Body of pancreas (tissue), 4 donors: ENCODE results near the gene PCDHGB7. TPM values are rescaled to one million over a fixed set of nuclear protein-coding genes. Genes with fewer than 3 reads are reported as not detected.
A peak's percentile ranks its signal among the peaks of the same experiment; 100 is the strongest.
"Not testable (repeated sequence)": the region's sequence is repeated elsewhere in the genome, so short reads cannot be mapped to it uniquely, and the experiment has no call there.

Experiments
- ATAC-seq: fragments of 150-250 bp; one replicate; pipeline ENCODE4 v1.9.1; 2016
- DNase-seq, 4 donors: peaks; one replicate each; pipeline ENCODE4 v3.0.0-alpha.2; 2019
- H3K27ac ChIP-seq, 4 donors: fragments of 200-600 bp; sonication (generic); 1 replicate in 3 of 4; 2 replicates in 1 of 4; pipeline versions ENCODE4 v1.5.1 to v1.6.1; 2016 to 2019; ENCODE audit warnings: mild to moderate bottlenecking in 1 of 4, mixed read lengths in 1 of 4, moderate library complexity in 1 of 4
- H3K27me3 ChIP-seq, 2 donors: fragments of 200-600 bp; sonication (generic); one replicate each; pipeline ENCODE4 v1.6.0; 2016; ENCODE audit warnings: mild to moderate bottlenecking in 1 of 2
- H3K36me3 ChIP-seq, 2 donors: fragments of 200-600 bp; sonication (generic); replicated peaks in 1 of 2; 2 replicates each; pipeline ENCODE4 v1.5.1; 2016; ENCODE audit warnings: low read depth in 2 of 2; ENCODE audit not compliant: insufficient read depth in 1 of 2
- H3K4me1 ChIP-seq: fragments of 200-600 bp; sonication (generic); one replicate; pipeline ENCODE4 v1.6.0; 2016
- H3K4me3 ChIP-seq, 2 donors: fragments of 200-600 bp; sonication (generic); 1 replicate in 1 of 2; 2 replicates in 1 of 2; pipeline ENCODE4 v1.5.1; 2016 to 2019
- H3K9me3 ChIP-seq, 3 donors: fragments of 200-600 bp; sonication (generic); 1 replicate in 2 of 3; 2 replicates in 1 of 3; pipeline ENCODE4 v1.5.1; 2016
- POLR2A ChIP-seq, 3 donors: fragments of 450-650 bp; IDR thresholded peaks; one replicate each; pipeline ENCODE4 v1.6.1; 2016; ENCODE audit warnings: antibody characterized with exemption in 3 of 3, mild to moderate bottlenecking in 2 of 3
- WGBS, 2 donors: methylation state at CpG; one replicate each; pipeline ENCODE4 v1.1.5; 2017; 5-methylcytosine and 5-hydroxymethylcytosine counted together
- intact Hi-C: fragments of 100-400 bp; cut with DNase I; formaldehyde crosslinking; loops from one replicate; pipeline ENCODE4 v1.15.1; 2023
- total RNA-seq, 2 donors: library from RNA; depleted of rRNA; stranded (reverse); fragments of >200 nt; gene quantifications; one replicate each; pipeline ENCODE4 v1.1.0, GENCODE V29; 2016
- TF ChIP-seq, protein P1 (sequence below), 7 experiments: fragments of 450-650 bp in 4 of 7; fragments of 200-600 bp in 3 of 7; sonication (generic) in 3 of 7; IDR thresholded peaks; one replicate each; pipeline ENCODE4 v1.5.1; 2016 to 2019; ENCODE audit warnings: antibody characterized with exemption in 7 of 7

PCDHGB7 gene
- total RNA-seq, 2 donors from 2014 or later: 7.0 to 7.9 TPM

GRCh38 chr5:141384471-141385267, 32.8 kb upstream of the PCDHGB7 start:
- TF ChIP-seq, protein P1, sequence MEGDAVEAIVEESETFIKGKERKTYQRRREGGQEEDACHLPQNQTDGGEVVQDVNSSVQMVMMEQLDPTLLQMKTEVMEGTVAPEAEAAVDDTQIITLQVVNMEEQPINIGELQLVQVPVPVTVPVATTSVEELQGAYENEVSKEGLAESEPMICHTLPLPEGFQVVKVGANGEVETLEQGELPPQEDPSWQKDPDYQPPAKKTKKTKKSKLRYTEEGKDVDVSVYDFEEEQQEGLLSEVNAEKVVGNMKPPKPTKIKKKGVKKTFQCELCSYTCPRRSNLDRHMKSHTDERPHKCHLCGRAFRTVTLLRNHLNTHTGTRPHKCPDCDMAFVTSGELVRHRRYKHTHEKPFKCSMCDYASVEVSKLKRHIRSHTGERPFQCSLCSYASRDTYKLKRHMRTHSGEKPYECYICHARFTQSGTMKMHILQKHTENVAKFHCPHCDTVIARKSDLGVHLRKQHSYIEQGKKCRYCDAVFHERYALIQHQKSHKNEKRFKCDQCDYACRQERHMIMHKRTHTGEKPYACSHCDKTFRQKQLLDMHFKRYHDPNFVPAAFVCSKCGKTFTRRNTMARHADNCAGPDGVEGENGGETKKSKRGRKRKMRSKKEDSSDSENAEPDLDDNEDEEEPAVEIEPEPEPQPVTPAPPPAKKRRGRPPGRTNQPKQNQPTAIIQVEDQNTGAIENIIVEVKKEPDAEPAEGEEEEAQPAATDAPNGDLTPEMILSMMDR (IDR thresholded peaks at IDR 0.05): no peak
- TF ChIP-seq POLR2A (IDR thresholded peaks at IDR 0.05): no peak
- Histone ChIP-seq H3K4me3 (no peak overlapping the region), H3K4me1 (no peaks in the 10 kb centered on the region), H3K27me3 (no peaks in the 10 kb centered on the region), H3K27ac (no peak overlapping the region), H3K36me3 (no peaks in the 10 kb centered on the region), H3K9me3 (peaks cover 0 to 65% (median 7%) of the 10 kb centered on the region in 3 donors)
- intact Hi-C loops: no loop called here
- ATAC-seq (no peak), DNase-seq (no peak)
- 35 to 55% methylated on average over 16 to 42 of the region's 43 CpGs for WGBS, 2 donors

DNA sequence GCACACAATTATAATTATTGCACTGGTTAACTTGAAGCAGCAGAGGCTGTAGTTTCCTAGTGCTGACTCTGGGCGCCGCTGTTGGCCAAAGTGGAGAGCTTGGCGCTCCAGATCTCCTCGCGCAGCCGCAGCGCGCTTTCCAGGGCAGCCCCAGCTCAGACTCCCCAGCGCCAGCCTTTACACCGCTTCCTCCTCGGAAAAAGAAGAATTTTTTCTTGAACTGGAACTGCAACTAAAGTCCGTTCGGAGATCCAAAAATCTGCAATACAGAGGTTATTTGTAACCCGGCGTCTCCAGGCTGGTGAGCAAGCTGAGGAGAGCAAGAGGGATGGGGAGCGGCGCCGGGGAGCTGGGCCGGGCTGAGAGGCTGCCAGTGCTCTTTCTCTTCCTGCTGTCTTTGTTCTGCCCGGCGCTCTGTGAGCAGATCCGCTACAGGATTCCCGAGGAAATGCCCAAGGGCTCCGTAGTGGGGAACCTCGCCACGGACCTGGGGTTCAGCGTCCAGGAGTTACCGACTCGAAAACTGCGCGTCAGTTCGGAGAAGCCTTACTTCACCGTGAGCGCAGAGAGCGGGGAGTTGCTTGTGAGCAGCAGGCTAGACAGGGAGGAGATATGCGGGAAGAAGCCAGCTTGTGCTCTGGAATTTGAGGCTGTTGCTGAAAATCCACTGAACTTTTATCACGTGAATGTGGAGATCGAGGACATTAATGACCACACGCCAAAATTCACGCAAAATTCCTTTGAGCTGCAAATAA, 29.7 kb upstream of the PCDHGB7 start, which contains the start of gene PCDHGB4:
Gene PCDHGB4 (plus strand): TSS at position 142 of the 755 bp plus-strand sequence. CDS start 187 bp downstream, at position 329.
- WGBS, 2 donors: 8 to 12% methylated on average over 17 to 23 of the region's 40 CpGs
- peaks cover 0 to 68% (median 12%) of the 10 kb centered on the region in 3 donors for H3K9me3 ChIP-seq
- ATAC-seq: peak; percentile 62
- H3K4me1 ChIP-seq, intact Hi-C loops, H3K27ac ChIP-seq, H3K27me3 ChIP-seq, H3K4me3 ChIP-seq, H3K36me3 ChIP-seq: not testable (repeated sequence)
- DNase-seq: peak in 2 of 4 donors; percentile 26 to 32
- TF ChIP-seq, protein P1 (IDR thresholded peaks at IDR 0.05): peak in 4 of 7 experiments; percentile 27 to 34 (median 32)

DNA sequence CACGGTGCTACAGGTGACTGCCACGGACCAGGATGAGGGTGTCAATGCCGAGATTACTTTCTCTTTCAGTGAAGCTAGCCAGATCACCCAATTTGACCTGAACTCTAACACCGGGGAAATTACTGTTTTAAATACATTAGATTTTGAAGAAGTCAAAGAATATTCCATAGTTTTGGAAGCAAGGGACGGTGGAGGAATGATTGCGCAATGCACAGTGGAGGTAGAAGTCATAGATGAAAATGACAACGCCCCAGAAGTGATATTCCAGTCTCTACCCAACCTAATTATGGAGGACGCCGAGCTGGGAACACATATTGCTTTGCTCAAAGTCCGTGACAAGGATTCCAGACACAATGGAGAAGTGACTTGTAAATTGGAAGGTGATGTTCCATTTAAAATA, 28.8 kb upstream of the PCDHGB7 start:
- no peaks in the 10 kb centered on the region for H3K27me3 ChIP-seq
- no peak for DNase-seq
- H3K36me3 ChIP-seq: no peaks in the 10 kb centered on the region
- TF ChIP-seq, protein P1 (IDR thresholded peaks at IDR 0.05): no peak
- no peak for TF ChIP-seq POLR2A (IDR thresholded peaks at IDR 0.05)
- intact Hi-C loops: no loop called here
- H3K27ac ChIP-seq: no peak overlapping the region
- 29 to 43% methylated on average over 10 of the region's 10 CpGs for WGBS, 2 donors
- no peak for ATAC-seq
- H3K9me3 ChIP-seq: peaks cover 0 to 68% (median 20%) of the 10 kb centered on the region in 3 donors
- no peaks in the 10 kb centered on the region for H3K4me1 ChIP-seq
- no peak overlapping the region for H3K4me3 ChIP-seq

- H3K27ac ChIP-seq: no peak overlapping the region
- peaks cover 0 to 67% (median 18%) of the 10 kb centered on the region in 3 donors for H3K9me3 ChIP-seq
- TF ChIP-seq, protein P1 (IDR thresholded peaks at IDR 0.05): no peak
- TF ChIP-seq POLR2A (IDR thresholded peaks at IDR 0.05): no peak
- no peak overlapping the region for H3K4me3 ChIP-seq
- no peaks in the 10 kb centered on the region for H3K27me3 ChIP-seq
- H3K36me3 ChIP-seq: no peaks in the 10 kb centered on the region
- no peak for DNase-seq
- no peak for ATAC-seq
- intact Hi-C loops: no loop called here
- 22 to 36% methylated on average over 22 to 73 of the region's 77 CpGs for WGBS, 2 donors
- H3K4me1 ChIP-seq: no peaks in the 10 kb centered on the region
Observed at GRCh38 chr5:141389153-141390042, 28.1 kb upstream of the PCDHGB7 start.
